ENCODE data around the gene PARVG.

Gene PARVG

DNA sequence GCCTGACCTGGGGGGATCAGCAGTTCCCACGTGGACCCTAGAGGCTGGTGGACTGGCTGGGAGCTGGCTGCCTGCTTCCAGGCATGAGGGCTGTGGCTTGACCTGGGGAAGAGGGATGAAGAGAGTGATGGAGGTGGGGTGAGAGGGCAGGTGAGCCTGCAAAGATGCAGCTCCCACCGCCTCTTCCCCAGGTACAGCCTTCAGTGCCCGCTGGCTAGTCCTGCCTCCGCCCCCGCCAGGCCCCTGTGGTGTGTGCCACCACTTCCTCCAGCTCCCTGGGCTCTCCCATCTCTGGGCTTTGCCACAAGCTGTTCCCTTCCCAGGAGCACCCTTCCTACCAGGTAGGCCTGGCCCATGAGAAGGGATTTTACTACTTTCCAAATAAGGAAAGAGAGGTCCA is 19.1 kb downstream of the PARVG start:
- no peak for DNase-seq

DNA sequence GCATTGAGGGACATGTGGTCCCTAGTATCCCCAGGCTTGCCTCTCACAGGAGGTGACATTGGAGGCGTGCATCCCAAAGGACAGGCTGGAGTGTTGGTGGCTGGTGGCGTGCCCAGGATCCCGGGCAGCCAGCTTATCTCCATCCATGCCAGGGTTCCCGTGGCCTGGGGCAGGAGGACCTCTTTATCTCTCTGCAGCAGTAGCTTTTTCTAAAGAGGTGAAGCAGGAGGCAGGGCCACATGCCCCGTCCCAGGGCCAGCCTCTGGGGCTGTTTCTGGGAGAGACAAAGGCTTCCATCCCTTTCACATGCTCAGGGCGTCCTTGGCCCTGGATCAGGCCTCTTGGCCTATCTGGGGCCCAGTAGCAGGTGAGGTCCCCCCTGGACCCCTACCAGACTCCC is 19.7 kb downstream of the PARVG start:
- no peak for DNase-seq

DNA sequence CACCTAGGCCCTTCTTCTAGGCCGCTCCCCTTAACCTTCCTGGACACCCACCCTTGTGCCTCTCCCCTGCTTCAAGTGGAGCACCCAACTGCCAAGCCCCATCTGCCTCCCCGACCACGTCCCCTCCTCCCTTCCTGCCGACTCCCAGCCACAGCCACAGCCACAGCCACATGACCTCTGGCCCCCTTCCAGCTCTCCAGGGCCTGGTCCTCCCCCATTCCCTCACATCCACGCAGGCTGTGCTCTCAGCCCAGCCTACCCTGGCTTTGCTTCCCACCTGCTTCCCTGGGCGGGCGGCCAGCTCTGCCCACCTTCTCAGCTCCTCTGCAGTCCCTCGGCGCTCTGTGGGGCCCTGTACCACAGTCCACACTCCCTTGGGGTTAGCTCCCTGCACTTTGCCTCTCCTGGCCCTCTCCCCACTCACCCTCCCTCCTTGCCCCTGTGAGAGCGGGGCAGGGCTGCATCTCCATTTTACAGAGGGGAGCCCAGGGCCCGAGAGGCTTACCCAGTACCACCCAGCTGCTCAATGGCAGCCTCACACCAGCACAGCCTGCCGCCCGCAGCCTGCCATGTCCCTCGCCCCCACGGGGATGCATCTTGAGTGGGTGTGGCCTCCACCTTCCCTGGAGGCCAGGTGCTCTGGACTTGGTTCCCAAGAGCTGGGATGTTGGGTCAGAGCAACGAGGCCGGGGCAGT is 20.3 kb downstream of the PARVG start:
- DNase-seq: no peak

DNA sequence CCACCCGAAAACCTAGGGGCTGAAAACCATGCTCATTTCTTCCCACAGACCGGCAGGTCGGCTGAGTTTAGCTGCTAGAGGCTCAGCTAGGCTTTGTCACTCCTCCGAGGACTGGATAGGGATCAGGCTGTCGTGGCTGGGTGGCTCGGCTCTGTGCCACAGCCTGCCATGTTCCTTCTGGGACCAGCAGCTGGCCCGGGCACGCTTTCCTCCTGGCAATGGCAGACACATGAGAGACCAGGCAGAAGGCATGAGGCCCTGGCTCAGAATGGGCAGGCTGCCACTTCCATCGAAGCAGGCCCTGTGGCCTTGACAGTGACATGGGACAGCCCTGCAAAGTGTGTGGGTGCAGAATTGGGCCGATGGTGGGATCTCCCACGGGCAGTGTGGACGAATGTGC is 20.9 kb downstream of the PARVG start:
- no peak for DNase-seq

DNA sequence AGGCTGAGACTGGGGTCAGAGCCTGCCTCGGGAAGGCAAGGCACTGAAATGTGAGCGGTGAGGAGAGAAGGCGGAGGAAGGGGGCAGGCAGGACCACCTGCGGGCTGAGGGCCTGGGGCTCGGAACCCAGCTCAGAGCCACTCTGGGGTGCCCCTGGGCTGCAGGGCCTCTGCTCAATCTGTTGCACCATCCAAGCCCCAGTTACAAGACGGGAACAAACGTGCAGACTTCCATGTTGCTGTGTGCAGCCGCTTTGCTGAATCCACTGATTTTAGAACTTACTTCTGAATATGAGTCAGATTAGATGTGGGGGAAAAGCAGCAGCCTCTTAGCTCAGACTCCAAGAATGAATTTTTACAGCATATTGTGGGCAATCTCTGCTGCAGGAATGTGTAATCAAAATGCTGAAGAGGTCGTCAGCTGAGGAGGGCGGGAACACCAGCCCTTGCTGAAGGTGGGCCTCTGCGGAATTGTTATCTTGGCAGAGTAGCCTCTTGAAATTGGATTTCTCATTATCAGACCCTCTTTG is 21.6 kb downstream of the PARVG start:
- no peak for DNase-seq

DNA sequence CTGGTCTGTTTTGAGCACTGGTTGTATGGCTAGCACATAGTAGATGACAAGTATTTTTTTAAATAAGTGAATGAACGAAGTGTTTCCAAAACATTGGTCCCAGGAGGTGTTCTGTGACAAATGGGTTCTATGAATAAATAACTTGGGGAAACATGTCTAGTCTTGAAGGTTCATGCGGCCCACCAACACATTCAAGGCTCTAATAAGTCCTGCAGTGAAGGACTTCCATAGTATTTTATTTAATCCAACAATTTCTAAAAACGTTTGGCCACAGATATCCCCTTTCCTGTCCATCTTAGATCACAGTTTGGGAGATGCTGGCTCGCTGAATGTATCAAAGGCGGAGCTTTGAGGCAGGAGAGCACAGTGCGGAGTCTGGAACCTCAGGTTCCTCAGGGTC is 22.5 kb downstream of the PARVG start:
- no peak for DNase-seq

DNA sequence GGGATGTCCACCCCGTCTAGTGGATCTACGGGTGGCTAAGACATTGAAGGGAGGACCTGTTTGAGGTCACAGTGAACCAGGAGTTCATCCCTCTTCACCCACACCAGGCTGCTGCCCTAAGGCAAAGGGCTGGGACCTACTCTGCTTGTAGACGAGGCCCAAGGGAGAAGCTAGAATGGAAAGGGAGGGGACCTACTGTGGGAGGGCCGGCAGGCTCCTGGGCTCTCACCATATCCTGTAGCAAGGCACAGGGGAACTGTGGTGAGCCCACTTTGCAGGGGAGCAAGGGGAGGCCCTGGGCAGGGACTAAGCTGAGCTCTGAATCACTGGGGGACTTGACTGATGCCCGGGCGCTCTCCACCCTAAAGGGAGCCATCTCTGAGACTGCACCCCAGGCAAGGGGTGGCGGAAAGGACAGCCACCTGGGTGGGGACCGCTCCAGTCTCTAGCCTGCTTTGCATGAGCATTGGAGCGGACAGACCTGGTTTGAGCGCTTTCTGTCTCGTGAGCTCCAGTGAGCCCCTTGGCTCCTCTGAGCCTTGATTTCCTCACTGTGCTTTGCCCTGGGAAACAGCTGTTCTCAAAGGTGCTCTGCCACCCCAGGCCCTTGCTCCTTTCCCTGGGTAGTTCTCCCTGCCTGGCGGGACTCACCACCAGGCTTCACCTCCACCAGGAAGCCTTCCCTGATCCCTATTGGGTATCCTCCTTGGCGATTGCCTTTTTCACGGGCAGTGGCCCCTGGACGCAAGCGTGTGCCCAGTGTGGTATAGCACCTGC is 24.2 kb downstream of the PARVG start:
- DNase-seq: no peak

DNA sequence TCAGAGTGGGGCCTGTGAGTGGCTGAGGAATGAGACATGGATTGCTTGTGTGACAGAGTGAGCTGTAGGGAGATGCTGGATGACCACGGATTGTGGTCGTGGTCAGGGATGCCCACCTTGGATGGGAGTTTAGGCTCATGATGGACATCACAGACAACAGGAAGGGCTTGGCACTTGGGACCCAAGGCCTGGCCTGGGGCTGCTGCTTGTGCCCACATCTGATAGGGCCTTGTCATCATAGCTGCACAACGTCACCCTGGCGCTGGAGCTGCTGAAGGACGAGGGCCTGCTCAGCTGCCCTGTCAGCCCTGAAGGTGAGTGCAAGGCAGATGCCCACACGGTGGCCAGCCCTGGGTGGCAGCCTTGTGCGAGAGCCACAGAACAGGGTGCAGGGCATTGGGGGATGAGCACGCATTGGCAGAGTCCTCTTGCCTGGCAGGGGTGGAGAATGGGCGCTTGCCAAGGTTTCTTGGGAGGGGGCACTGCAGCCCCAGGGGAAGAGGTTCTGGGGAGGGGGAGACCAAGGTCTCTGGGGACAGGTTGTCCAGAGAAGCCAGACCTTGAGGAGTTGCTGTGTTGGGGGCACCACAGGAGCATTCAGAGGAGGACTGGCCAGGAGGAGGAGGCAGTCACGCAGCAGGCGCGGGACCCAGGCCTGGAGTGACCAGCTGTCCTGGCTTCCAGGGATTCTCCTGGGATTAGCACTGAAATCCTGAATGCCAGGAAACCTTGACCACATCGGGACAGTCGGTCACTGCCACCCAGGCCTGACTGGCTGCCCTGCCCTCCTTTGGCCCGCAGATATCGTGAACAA is 25.0 kb downstream of the PARVG start:
- DNase-seq: no peak

DNA sequence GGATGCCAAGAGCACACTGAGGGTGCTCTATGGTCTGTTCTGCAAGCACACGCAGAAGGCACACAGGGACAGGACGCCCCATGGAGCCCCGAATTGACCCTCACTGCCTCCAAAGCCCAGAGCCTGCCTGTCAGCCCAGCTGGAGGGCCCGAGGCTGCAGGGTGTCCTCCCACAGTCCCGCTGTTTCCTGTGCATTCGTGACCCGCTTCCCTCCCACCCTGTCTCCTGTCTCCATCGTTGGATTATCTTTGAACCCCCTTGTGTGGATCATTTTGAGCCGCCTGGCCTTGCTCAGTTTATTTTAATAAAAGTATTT is 25.6 kb downstream of the PARVG start:
- DNase-seq: no peak

DNA sequence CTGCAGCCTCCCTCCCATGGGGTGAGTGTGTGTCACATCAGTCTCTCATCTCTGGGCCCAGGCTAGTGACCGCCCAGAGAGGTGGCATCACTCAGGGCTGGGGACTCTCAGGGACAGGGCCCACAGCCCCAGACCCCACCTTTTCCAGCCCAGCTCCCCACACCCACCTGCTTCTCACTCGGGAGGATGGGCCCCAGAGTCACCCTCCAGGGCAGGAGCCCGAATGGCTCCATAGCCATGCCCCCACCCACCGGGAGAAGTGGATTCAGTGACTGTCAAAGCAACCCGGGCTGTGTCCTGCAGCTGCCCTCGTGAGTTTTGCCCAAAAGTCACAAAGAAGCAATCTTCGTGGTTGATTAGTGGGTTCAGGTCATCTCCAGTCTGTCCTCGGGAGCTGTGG is 26.0 kb downstream of the PARVG start:
- DNase-seq: no peak

DNA sequence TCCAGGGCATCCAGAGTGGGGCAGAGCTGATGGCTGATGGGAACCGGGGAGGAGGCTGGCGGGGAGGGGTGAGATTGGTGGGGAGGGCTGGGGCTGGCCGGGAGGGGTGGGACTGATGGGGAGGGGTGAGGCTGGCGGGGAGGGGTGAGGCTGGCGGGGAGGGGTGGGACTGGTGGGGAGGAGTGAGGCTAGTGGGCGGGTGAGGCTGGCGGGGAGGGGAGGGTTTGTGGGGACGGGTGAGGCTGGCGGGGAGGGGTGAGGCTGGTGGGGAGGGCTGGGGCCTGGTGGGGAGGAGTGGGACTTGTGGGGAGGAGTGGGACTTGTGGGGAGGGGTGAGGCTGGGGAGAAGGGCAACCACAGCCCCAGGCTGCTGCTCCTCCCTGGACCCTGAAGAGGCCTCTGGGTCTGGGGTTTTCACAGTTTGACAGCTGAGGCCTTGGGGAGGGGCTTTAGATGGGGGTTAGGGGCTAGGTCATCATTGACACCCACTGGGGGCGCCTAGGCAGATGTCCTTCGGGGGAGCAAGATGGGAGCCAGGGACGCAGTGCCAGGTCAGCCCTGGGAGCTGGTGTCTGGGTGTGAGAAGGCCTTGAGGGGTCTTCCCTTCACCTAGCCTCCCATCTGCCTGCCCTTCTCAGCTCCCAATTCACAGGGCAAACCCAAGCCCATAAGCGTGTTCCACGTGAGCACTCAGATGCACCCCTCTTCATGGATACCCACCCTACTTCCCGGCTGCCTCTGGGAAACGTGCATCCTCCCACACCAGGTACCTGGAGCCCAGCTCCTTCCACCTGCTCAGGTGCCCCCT is 26.7 kb downstream of the PARVG start:
- no peak for DNase-seq

DNA sequence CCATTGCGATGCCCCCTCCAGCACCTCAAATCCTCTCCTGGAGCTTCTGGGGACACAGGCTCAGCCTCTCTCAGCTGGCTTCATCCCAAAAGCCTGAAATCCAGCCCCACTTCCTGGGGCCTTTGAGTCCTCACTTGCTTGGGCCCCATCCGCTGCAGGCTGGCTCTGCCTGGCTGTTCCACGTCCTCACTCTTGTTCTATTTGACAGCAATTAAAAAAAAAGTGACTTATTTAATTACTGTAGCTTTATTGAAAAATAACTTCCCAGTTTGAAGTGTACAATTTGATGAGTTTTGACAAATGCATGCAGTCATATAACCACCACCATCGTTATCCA is 27.2 kb downstream of the PARVG start:
- no peak for DNase-seq

DNA sequence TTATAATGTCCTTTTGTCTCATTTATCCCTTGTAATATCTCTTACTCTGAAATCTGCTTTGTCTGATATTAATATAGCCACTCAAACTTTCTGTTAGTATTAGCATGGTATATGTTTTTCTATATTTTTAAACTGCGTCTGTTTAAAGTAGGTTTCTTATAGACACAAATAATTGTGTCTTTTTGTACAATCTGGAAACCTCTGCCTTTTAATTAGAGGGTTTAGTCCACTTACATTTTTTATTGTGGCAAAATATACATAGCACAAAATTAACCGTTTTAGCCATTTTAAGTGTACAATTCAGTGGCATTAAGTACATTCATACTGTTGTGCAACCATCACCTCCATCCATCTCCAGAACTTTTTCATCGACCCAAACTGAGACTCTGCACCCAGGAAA is 28.6 kb downstream of the PARVG start:
- no peak for DNase-seq

DNA sequence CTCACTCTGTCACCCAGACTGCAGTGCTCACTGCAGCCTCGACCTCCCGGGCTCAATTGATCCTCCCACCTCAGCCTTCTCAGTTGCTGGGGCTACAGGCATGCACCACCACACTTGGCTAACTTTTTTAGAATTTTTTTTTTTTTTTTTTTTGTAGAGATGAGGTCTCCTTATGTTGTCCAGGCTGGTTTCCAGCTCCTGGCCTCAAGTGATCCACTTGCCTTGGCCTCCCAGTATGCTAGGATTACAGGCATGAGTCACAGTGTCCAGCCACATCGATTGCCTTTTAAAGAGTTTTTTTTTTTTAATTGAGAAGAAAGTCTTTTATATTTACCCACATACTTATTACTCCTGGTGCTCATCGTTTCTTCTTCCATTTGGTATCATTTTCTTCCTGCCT is 30.0 kb downstream of the PARVG start:
- no peak for DNase-seq

DNA sequence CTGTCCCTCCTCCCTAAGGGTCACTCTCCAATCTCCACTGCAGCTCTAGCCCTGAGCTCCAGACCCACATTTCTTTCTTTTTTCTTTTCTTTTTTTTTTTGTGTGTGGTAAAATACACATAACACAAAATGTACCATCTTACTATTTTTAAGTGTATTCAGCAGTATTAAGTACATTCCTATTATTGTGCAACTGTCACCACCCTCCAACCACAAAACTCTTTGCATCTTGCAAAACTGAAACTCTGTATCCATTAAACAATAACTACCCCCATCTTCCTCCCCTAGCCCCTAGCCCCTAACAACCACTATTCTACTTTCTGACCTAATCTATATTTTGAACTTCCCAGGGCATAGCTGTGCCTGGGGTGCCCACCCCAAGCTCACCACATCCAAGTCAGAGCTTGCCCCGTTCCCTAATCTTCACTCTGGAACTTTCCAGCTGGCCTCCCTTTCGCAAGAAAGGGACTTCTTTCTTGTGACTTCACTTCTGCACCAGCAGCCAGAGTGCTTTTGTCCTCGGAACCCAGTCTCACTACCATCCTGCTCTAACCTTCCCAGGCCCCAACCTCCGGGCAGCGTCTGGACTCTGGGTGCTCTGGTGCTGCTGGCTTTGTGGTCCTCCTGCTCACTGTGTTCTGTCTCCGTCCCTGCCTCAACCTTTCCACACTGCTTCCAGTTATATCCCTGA is 30.7 kb downstream of the PARVG start:
- no peak for DNase-seq

DNA sequence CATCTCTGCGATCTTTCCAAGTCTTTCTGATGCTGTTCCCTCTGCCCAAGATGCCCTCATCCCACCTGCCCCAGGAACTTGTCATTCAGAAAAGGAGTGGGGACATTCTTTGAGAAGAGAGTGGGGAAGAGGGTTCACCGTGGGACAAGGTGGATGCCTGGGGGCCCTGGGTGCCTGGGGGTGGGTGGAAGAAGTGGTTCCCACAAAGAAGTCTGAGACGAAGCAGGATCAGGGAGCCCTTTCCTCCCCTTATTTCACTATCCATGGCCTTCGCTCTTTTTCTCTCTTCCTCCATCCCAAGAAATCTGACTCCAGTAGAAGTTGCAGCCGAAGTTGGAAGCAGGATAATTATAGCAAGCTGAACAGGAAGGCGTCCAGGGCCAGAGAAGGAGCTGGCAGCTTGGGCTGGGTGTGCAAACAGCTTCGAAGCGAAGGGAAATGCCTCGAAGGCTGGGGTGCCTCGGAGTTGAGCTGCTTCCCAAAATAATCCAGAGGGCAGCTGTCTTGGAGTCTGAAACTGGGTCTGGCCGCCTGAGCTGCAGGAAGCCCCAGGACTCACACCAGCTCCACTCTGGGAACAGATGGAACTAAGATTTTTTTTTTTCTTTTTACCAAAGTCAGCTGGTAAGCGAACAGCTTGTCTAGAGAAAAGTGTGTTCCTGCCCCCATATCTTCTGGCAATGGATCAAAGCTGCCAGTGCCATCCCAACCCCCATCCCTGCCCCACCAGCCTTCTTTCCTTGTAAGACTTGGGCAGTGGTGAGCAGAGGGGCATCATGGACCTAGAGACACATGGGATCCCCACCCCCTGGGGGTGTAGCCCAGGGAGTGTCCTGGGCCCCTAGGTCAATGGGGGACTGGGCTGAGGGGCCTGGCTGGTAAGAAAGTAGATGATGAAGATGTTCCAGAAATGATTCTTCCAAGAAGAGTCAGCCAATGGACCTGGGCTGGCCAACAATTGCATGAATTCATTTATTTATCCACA is 31.5 kb downstream of the PARVG start:
- no peak for DNase-seq

DNA sequence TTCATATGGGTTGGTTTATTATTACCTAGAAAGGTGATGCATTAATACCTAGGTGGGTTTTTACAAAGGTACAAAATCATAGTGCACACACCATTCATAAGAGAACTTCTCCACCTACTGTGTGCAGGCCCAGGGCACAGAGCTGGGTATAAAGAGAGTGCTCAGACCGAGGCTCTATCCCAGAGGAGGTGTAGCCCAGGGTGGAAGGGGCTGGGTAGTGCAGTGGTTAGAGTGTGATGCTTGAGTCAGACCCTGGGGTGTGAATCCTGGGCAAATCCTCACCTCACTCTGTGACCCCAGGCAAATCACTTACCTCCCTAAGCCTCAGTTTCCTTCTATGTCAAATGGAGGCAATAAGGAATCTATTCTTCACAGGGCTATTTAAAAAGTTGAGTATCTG is 32.2 kb downstream of the PARVG start:
- DNase-seq: no peak

DNA sequence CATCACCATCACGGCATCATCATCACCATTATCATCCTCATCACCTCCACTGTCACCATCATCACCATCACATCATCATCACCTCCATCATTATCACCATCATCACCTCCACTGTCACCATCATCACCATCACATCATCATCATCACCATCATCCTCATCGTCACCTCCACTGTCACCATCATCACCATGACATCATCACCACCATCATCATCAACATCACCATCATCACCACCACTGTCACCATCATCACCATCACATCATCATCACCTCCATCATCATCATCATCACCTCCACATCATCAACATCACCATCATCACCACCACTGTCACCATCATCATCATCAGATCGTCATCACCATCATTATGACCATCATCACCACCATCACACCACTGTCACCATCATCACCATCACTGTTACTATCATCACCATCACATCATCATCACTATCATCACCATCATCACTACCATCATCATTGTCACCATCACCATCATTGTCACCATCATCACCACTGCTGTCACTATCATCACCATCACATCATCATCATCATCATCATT is 32.8 kb downstream of the PARVG start:
- DNase-seq: no peak

DNA sequence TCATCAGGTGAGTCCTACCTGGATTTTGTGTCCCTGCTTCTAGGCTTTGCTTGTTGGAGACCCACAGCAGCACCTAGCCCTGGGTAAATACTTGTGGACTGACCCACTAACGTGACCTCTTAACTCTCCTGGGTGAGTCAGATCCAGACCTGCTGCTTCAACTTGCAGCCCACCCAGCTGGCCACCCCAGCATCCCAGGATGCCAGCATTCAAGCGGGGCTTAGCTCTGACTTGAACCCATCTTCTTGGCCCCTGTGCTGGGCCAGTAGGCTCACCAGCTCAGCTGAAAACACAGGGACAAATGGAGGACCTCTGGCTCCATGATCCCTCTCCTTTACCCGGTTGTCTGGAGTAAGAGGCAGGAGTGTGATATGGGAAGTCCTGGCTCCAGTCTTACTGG is 33.5 kb downstream of the PARVG start:
- no peak for DNase-seq

DNA sequence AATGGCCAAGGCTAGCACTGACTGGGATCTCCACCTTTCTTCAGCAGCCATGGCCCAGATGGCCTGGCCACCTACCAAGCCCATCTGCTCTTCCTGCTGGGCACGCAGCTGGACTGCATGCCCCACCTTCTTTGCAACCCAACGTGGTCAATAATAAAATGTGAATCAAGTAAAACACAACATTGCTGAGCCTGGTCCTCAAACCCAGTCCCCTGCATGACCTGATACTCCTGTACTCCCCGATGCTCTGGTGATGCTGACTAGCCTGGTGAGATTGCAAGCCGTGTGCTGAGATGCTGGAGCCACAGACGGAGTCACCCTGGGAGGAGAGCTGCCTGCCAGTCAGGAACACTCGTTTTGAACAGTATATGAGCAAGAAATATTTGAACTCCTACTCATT is 34.0 kb downstream of the PARVG start:
- no peak for DNase-seq

DNA sequence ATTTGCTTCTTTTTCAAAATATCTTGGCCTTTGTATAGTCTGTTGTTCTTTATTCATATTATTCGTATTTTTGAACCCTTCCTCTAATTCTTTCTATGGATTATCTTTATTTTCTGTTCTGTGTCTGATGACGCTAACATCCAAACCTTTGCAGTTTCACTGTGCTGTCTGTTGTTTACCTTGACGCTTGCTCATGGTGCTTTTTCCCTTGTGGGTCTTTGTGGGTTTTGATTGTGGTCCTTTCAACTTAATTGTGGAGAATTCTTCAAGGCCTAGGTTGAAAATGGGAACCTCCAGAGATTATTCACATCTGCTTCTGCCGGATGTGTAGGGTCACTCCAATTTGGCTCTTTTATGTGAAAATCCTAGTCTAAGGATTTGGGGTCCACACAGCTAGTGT is 34.6 kb downstream of the PARVG start:
- no peak for DNase-seq
